D721Med (cell line): ENCODE measurements around the gene CBX7.

Experiments
- DNase-seq: peaks from one replicate; pipeline ENCODE4 v3.0.0; 2011; ENCODE audit warnings: low spot score; ENCODE audit not compliant: insufficient read length
- FAIRE-seq: peaks from 2 replicates; lab custom pipeline; 2011; peaks lifted over from hg19 to GRCh38; lab: Jason Lieb, UNC
- CTCF ChIP-seq: IDR thresholded peaks from 2 replicates; pipeline ENCODE4 v1.5.1; 2012; ENCODE audit warnings: mild to moderate bottlenecking, control low read depth; ENCODE audit not compliant: insufficient read depth; ENCODE audit errors: missing control alignments

CBX7 gene

DNA sequence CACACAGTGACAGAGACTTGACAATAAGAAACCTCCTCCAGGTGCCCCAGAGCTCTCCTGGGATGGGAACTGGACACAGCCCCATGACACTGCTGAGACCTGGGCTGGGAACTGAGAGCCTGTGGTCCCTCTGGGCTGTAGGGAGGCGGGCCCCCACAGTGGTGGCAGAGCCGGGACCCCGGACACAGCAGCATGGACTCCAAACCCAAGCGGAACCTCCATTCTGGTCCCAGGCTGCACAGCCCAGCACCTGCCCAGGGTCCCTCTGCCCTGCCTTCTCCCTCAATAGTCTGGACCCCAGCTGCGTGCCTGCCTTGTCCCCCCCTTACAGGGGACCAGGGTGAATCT, 63.8 kb downstream of the CBX7 start:
- no peak for TF ChIP-seq CTCF
- DNase-seq (no peak), FAIRE-seq (no peak)

DNA sequence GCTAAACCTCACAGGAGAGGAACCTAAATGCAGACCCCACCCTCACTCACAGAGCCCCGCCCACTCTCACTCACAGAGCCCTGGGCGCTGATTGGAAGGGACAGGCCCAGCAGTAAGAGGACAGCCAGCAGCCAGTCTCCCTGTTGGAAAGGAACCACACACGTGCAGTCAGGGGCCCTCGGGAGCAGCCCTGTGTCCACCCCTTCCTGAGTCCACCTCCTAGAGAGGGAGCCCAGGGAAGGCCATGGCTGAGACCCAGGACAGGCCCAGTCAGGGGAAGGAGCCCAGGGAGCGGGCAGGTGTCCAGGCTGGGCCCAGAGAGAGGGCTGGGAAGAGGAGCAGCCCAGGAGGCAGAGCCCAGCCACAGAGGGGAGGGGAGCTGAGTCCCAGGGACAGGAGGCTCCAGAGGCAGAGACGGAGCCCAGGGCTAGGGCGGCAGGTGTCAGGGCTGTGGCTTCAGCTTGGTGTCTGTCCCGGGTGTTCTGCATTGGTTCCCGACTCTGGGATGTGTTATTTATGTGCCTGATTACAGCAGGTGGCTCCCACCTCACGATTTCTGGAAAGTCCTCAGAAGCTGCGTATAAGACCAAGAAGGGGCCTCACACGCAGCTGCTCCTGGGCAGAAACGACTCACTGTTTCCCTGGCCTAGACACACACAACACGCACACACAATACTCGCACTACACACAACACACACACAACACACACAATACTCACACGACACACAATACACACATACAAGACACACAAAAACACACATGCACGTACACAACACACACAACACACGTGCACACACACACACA, 64.4 kb downstream of the CBX7 start:
- FAIRE-seq (no peak), DNase-seq (no peak)
- no peak for TF ChIP-seq CTCF

GRCh38 chr22:39087098-39087497, 65.4 kb downstream of the CBX7 start:
- no peak for TF ChIP-seq CTCF
- no peak for DNase-seq
- FAIRE-seq: no peak

DNA sequence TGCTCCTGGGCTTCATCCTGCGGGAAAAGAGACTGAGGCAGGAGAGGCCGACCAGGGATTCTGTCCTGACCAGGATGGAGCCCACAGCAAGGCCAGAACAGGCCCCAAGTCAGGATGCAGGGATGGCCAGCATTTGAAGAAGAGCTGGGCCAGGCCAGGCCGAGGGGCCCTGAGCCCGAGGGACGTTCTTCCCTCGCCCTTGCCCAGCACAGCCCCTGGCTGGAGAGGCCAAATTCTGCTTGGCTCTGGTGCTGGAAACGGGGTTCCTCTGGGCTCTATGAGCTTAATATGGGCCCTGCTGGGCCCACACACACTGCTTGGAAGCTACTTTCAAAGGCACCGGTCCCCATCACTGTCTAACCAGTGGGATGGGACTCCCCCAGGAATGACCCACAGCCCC, 67.8 kb downstream of the CBX7 start:
- DNase-seq: no peak
- TF ChIP-seq CTCF: no peak
- no peak for FAIRE-seq

DNA sequence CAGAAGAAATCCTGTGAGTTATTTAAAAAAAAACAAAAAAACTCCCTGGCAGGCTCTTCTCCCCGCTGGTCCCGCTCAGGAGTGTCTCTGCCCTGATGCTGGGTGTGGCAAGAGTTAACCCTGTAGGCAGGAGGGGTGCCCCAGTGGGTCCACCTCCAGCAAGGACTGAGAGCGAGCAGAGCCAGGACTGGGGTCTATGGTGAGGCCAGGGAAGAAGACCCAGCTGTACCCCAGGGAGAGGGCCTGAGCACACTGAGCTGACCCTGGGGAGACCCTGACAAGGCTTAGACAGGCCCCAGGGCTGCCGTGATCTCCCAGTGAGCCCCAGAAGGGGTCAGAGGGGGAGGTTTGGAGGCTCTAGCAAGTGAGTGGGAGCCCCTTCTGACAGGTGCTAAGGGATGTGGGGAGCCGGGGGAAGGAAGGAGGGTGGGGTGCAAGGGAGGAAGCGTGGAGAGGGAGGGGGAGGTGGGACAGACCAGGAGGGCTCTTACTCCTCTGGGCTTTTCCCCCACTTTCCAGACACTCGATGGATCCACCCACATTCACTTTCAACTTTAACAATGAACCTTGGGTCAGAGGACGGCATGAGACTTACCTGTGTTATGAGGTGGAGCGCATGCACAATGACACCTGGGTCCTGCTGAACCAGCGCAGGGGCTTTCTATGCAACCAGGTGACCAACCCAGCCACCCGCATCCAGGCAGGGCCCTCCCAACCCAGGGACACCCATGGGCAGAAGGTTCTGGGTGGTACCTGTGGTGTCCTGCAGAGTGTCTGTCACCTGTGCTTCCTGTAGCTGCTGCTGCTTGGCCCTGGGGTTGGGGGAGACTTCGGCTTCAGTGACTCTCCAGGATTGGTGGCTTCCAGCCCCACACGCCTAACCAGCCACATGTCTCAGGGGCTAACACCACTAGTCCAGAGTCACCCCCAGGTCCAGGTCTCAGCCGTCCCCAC, 69.0 kb downstream of the CBX7 start:
- FAIRE-seq: no peak
- no peak for TF ChIP-seq CTCF

DNA sequence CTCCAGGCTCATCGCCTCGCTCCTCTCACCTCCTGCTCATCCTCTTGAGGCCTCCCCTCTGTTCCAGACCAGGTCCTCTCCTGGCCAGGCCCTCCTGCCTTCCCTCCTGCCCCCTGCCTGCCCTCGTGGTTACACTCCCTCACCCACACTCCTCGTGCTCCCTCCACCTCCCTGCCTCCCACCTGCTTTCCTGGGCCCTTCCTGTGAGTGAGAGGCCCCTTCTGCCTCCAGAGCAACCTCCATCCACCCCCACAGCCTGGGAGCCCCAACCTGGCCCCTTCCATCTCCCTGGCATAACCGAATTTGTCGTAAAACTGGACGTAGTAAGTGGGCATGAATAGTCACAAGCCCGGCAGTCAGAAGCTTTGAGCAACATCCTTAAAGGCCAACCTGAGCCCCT, 70.9 kb downstream of the CBX7 start:
- FAIRE-seq: no peak
- TF ChIP-seq CTCF: no peak

More for the DNA sequence above, 69.0 kb downstream of the CBX7 start:
- no peak for DNase-seq

DNA sequence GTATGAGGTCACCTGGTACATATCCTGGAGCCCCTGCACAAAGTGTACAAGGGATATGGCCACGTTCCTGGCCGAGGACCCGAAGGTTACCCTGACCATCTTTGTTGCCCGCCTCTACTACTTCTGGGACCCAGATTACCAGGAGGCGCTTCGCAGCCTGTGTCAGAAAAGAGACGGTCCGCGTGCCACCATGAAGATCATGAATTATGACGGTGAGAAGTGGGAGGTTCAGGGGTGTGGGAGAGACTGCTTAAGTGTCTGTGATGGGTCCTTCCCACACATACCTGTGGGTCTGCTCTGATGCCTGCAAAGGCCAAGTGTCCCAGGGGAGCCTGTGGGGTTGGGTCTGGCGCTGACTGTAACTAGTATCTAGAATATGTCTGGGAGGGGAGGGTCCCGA, 71.5 kb downstream of the CBX7 start:
- no peak for DNase-seq
- FAIRE-seq: no peak
- no peak for TF ChIP-seq CTCF

More for the DNA sequence above, 70.9 kb downstream of the CBX7 start:
- DNase-seq: no peak
